Hepatocyte (in vitro differentiated cells): ENCODE results near the gene TBC1D24. TPM values are rescaled to one million over a fixed set of nuclear protein-coding genes. Genes with fewer than 3 reads are reported as not detected.

ENCODE experiments used
- DNase-seq: peaks from one replicate; pipeline ENCODE4 v3.0.0-alpha.2; 2016; ENCODE audit warnings: low spot score
- H2AFZ ChIP-seq: fragments of 200-600 bp; sonication (generic); 2 replicates; pipeline ENCODE4 v1.6.0; 2016; ENCODE audit warnings: antibody characterized with exemption, mild to moderate bottlenecking
- H3K27ac ChIP-seq: fragments of 200-600 bp; sonication (generic); 2 replicates; pipeline ENCODE4 v1.5.1; 2016; ENCODE audit warnings: mild to moderate bottlenecking
- H3K27me3 ChIP-seq: fragments of 200-600 bp; sonication (generic); 2 replicates; pipeline ENCODE4 v1.6.1; 2016
- H3K36me3 ChIP-seq: fragments of 200-600 bp; sonication (generic); replicated peaks from 2 replicates; pipeline ENCODE4 v1.5.1; 2016; ENCODE audit warnings: low read depth; ENCODE audit not compliant: insufficient read depth
- H3K4me1 ChIP-seq: fragments of 200-600 bp; sonication (generic); 2 replicates; pipeline ENCODE4 v1.5.1; 2016; ENCODE audit warnings: mild to moderate bottlenecking, moderate library complexity; ENCODE audit not compliant: insufficient read depth
- H3K4me2 ChIP-seq: fragments of 200-600 bp; sonication (generic); 2 replicates; pipeline ENCODE4 v1.6.0; 2016
- H3K4me3 ChIP-seq: fragments of 200-600 bp; sonication (generic); 2 replicates; pipeline ENCODE4 v1.5.1; 2016; ENCODE audit warnings: mild to moderate bottlenecking
- H3K79me2 ChIP-seq: fragments of 200-600 bp; sonication (generic); 2 replicates; pipeline ENCODE4 v1.6.0; 2017; ENCODE audit warnings: mild to moderate bottlenecking
- H3K9me2 ChIP-seq: fragments of 200-600 bp; sonication (generic); replicated peaks from 2 replicates; pipeline ENCODE4 v1.6.0; 2017; ENCODE audit warnings: mild to moderate bottlenecking; ENCODE audit not compliant: insufficient read depth
- H3K9me3 ChIP-seq: fragments of 200-600 bp; sonication (generic); 2 replicates; pipeline ENCODE4 v1.5.1; 2016; ENCODE audit warnings: low read depth, mild to moderate bottlenecking
- H4K20me1 ChIP-seq: fragments of 200-600 bp; sonication (generic); 2 replicates; pipeline ENCODE4 v1.6.0; 2016; ENCODE audit warnings: mild to moderate bottlenecking; ENCODE audit not compliant: insufficient read depth, poor library complexity, severe bottlenecking
- CTCF ChIP-seq: fragments of 200-600 bp; sonication (generic); IDR thresholded peaks from 2 replicates; pipeline ENCODE4 v1.5.1; 2016; ENCODE audit warnings: antibody characterized with exemption, mild to moderate bottlenecking; ENCODE audit not compliant: poor library complexity
- EZH2 ChIP-seq: fragments of 200-600 bp; sonication (generic); IDR thresholded peaks from 2 replicates; pipeline ENCODE4 v1.6.1; 2016; ENCODE audit warnings: antibody characterized with exemption, mild to moderate bottlenecking, borderline replicate concordance
- EZH2phosphoT487 ChIP-seq: fragments of 200-600 bp; sonication (generic); IDR thresholded peaks from one replicate; pipeline ENCODE4 v1.6.1; 2018; ENCODE audit warnings: antibody characterized with exemption, mild to moderate bottlenecking, low read depth, moderate library complexity; ENCODE audit not compliant: unreplicated experiment, severe bottlenecking
- WGBS: methylation state at CpG from one replicate; pipeline ENCODE4 v1.1.6; 2016; ENCODE audit warnings: low lambda C conversion rate; ENCODE audit errors: missing lambda C conversion rate; 5-methylcytosine and 5-hydroxymethylcytosine counted together
- polyA plus RNA-seq: library from polyadenylated mRNA; unstranded; fragments of >200 nt; fragmentation: Nextera tagmentation; extraction: Ambion mirVana; gene quantifications from 2 replicates; pipeline ENCODE4 v1.2.1, GENCODE V29; 2016
- total RNA-seq: library from RNA; depleted of rRNA; stranded (reverse); fragments of >200 nt; gene quantifications from 2 replicates; pipeline ENCODE4 v1.2.3, GENCODE V29; 2014

Gene TBC1D24
- total and polyA plus RNA-seq, 2 experiments from 2014 or later, result 8.3 to 13.6 TPM

GRCh38 chr16:2529061-2529931, 54.4 kb downstream of the TBC1D24 start:
- H3K79me2 ChIP-seq, result peaks cover 7% of the 10 kb centered on the region
- no peak overlapping the region for H3K4me2 ChIP-seq
- H2AFZ ChIP-seq, result no peak overlapping the region
- H4K20me1 ChIP-seq, result no peaks in the 10 kb centered on the region
- TF ChIP-seq EZH2phosphoT487, result no peak
- no peak for TF ChIP-seq CTCF
- no peak for TF ChIP-seq EZH2
- no peak overlapping the region for H3K4me3 ChIP-seq
- no peaks in the 10 kb centered on the region for H3K27me3 ChIP-seq
- DNase-seq, result no peak
- no peaks in the 10 kb centered on the region for H3K9me3 ChIP-seq
- H3K4me1 ChIP-seq, result peaks cover 13% of the 10 kb centered on the region
- H3K36me3 ChIP-seq, result no peaks in the 10 kb centered on the region
- H3K9me2 ChIP-seq, result no peaks in the 10 kb centered on the region
- WGBS, result 94% methylated on average over 31 of the region's 32 CpGs
- no peak overlapping the region for H3K27ac ChIP-seq

- no peaks in the 10 kb centered on the region for H3K27me3 ChIP-seq
- no peak overlapping the region for H3K4me3 ChIP-seq
- no peaks in the 10 kb centered on the region for H4K20me1 ChIP-seq
- DNase-seq, result no peak
- peaks cover 6% of the 10 kb centered on the region for H3K4me1 ChIP-seq
- H3K4me2 ChIP-seq, result no peak overlapping the region
- H3K79me2 ChIP-seq, result peaks cover 7% of the 10 kb centered on the region
- WGBS, result 94% methylated on average over 15 of the region's 15 CpGs
- no peaks in the 10 kb centered on the region for H3K9me3 ChIP-seq
- no peak for TF ChIP-seq CTCF
- TF ChIP-seq EZH2, result no peak
- no peak for TF ChIP-seq EZH2phosphoT487
- H2AFZ ChIP-seq, result no peak overlapping the region
- no peaks in the 10 kb centered on the region for H3K36me3 ChIP-seq
- H3K27ac ChIP-seq, result no peak overlapping the region
- no peaks in the 10 kb centered on the region for H3K9me2 ChIP-seq
Observed at GRCh38 chr16:2529961-2530628, 55.2 kb downstream of the TBC1D24 start.

GRCh38 chr16:2530629-2531318, 55.8 kb downstream of the TBC1D24 start:
- Histone ChIP-seq H3K4me3 (no peak overlapping the region), H3K4me1 (peaks cover 5% of the 10 kb centered on the region), H4K20me1 (no peaks in the 10 kb centered on the region), H3K9me2 (no peaks in the 10 kb centered on the region), H3K36me3 (no peaks in the 10 kb centered on the region), H3K27ac (peak overlapping the region; percentile 77), H2AFZ (no peak overlapping the region), H3K27me3 (no peaks in the 10 kb centered on the region), H3K79me2 (peaks cover 4% of the 10 kb centered on the region), H3K9me3 (no peaks in the 10 kb centered on the region), H3K4me2 (peak overlapping the region; percentile 82)
- WGBS, result 89% methylated on average over 14 of the region's 14 CpGs
- no peak for TF ChIP-seq CTCF
- no peak for TF ChIP-seq EZH2
- peak; percentile 10 for DNase-seq
